Measurements from ENCODE around the gene ATAD3A. TPM values are rescaled to one million over a fixed set of nuclear protein-coding genes. Genes with fewer than 3 reads are reported as not detected.
A peak's percentile ranks its signal among the peaks of the same experiment; 100 is the strongest.

ATAD3A gene
- total RNA-seq, 1 experiment from 2014 or later = 92.7 TPM

- ChIA-PET POLR2A (ENCODE audit: low non-redundant PET) (no interaction called here), CTCF (interaction anchor here (0.6 kb wide), 1 partner anchor 173 kb away, joined by 3 read pairs; the partner anchor contains the start of gene AURKAIP1)
- Histone ChIP-seq H3K9me3 (ENCODE audit: low read depth, low read length, poor library complexity, severe bottlenecking) (no peaks in the 10 kb centered on the region), H3K4me1 (ENCODE audit: insufficient read depth, low read length, poor library complexity, severe bottlenecking) (no peaks in the 10 kb centered on the region), H3K27ac (ENCODE audit: low read depth, low read length, poor library complexity, severe bottlenecking) (no peak overlapping the region), H3K36me3 (ENCODE audit: insufficient read depth, low read length, poor library complexity, severe bottlenecking) (peaks cover 9% of the 10 kb centered on the region), H3K27me3 (replicated peaks; ENCODE audit: insufficient read depth, low read depth, low read length, poor library complexity) (no peaks in the 10 kb centered on the region), H3K4me3 (ENCODE audit: low read depth, low read length, poor library complexity, severe bottlenecking) (no peak overlapping the region)
- intact Hi-C loops (cut with micrococcal nuclease; ENCODE audit: unreplicated experiment) = no loop called here
- TF ChIP-seq EZH2 (IDR thresholded peaks at IDR 0.05; ENCODE audit: borderline replicate concordance, low read depth, low read length, poor library complexity, severe bottlenecking) (no peak), CTCF (conservative IDR thresholded peaks at IDR 0.05; ENCODE audit: low read depth, low read length) (no peak)
- no TSS peak for BruUV-seq (replicated peaks)
- DNase-seq (ENCODE audit: low spot score) = no peak
These were observed 36.6 kb downstream of the ATAD3A start for GRCh38 chr1:1548591-1548990.

- no peaks in the 10 kb centered on the region for H3K27me3 ChIP-seq (replicated peaks; ENCODE audit: insufficient read depth, low read depth, low read length, poor library complexity)
These were observed 38.1 kb downstream of the ATAD3A start for GRCh38 chr1:1550087-1550486.

GRCh38 chr1:1550591-1551432 lies 38.9 kb downstream of the ATAD3A start:
- intact Hi-C loops (cut with micrococcal nuclease; ENCODE audit: unreplicated experiment) = no loop called here
- no TSS peak for BruUV-seq (replicated peaks)
- POLR2A ChIA-PET (ENCODE audit: low non-redundant PET) = no interaction called here
- CTCF ChIA-PET = no interaction called here
- Histone ChIP-seq H3K9me3 (ENCODE audit: low read depth, low read length, poor library complexity, severe bottlenecking) (no peaks in the 10 kb centered on the region), H3K27me3 (replicated peaks; ENCODE audit: insufficient read depth, low read depth, low read length, poor library complexity) (no peaks in the 10 kb centered on the region), H3K4me3 (ENCODE audit: low read depth, low read length, poor library complexity, severe bottlenecking) (no peak overlapping the region), H3K27ac (ENCODE audit: low read depth, low read length, poor library complexity, severe bottlenecking) (peak overlapping the region; percentile 37), H3K36me3 (ENCODE audit: insufficient read depth, low read length, poor library complexity, severe bottlenecking) (peaks cover 6% of the 10 kb centered on the region), H3K4me1 (ENCODE audit: insufficient read depth, low read length, poor library complexity, severe bottlenecking) (no peaks in the 10 kb centered on the region)
- DNase-seq (ENCODE audit: low spot score) = peak; percentile 43
- TF ChIP-seq CTCF (conservative IDR thresholded peaks at IDR 0.05; ENCODE audit: low read depth, low read length) = peak; percentile 44
- no peak for TF ChIP-seq EZH2 (IDR thresholded peaks at IDR 0.05; ENCODE audit: borderline replicate concordance, low read depth, low read length, poor library complexity, severe bottlenecking)

More at GRCh38 chr1:1550087-1550486, 38.1 kb downstream of the ATAD3A start:
- Histone ChIP-seq H3K27ac (ENCODE audit: low read depth, low read length, poor library complexity, severe bottlenecking) (peak overlapping the region; percentile 37), H3K36me3 (ENCODE audit: insufficient read depth, low read length, poor library complexity, severe bottlenecking) (peaks cover 6% of the 10 kb centered on the region), H3K4me1 (ENCODE audit: insufficient read depth, low read length, poor library complexity, severe bottlenecking) (no peaks in the 10 kb centered on the region), H3K4me3 (ENCODE audit: low read depth, low read length, poor library complexity, severe bottlenecking) (no peak overlapping the region), H3K9me3 (ENCODE audit: low read depth, low read length, poor library complexity, severe bottlenecking) (no peaks in the 10 kb centered on the region)
- POLR2A ChIA-PET (ENCODE audit: low non-redundant PET) = no interaction called here
- CTCF ChIA-PET = no interaction called here
- TF ChIP-seq CTCF (conservative IDR thresholded peaks at IDR 0.05; ENCODE audit: low read depth, low read length) (no peak), EZH2 (IDR thresholded peaks at IDR 0.05; ENCODE audit: borderline replicate concordance, low read depth, low read length, poor library complexity, severe bottlenecking) (no peak)
- no TSS peak for BruUV-seq (replicated peaks)
- DNase-seq (ENCODE audit: low spot score) = no peak
- intact Hi-C loops (cut with micrococcal nuclease; ENCODE audit: unreplicated experiment) = no loop called here
